Measurements from ENCODE around the gene LYZL6.

GRCh38 chr17:35893751-35894150, 49.8 kb downstream of the LYZL6 start:
- TF ChIP-seq CTCF (IDR thresholded peaks at IDR 0.05) = no peak
- TF ChIP-seq POLR2A (IDR thresholded peaks at IDR 0.05) = no peak

Measured in sigmoid colon (tissue), 3 donors.